Stimulated activated naive CD8-positive, alpha-beta T cell treated with anti-CD3 and anti-CD28 coated beads, Interleukin-15, Interleukin-2, amounts not matched to agents 100 ng/mL and 50 ng/mL, for 24 hours (primary cell): ENCODE data around the gene GP9.
"Not testable (repeated sequence)": the region's sequence is repeated elsewhere in the genome, so short reads cannot be mapped to it uniquely, and the experiment has no call there.

ENCODE experiments used
- H3K27ac Mint-ChIP-seq: one replicate; pipeline ENCODE4 v1.8.0; 2021; ENCODE audit warnings: mild to moderate bottlenecking, mixed read lengths
- H3K27me3 Mint-ChIP-seq: one replicate; pipeline ENCODE4 v1.8.0; 2021; ENCODE audit warnings: mixed read lengths
- H3K36me3 Mint-ChIP-seq: one replicate; pipeline ENCODE4 v1.8.0; 2021; ENCODE audit warnings: low read depth, mixed read lengths
- H3K4me1 Mint-ChIP-seq: one replicate; pipeline ENCODE4 v1.8.0; 2021; ENCODE audit warnings: low read depth, mixed read lengths
- H3K4me3 Mint-ChIP-seq: one replicate; pipeline ENCODE4 v1.8.0; 2021; ENCODE audit warnings: mild to moderate bottlenecking, mixed read lengths
- H3K9me3 Mint-ChIP-seq: one replicate; pipeline ENCODE4 v1.8.0; 2021; ENCODE audit warnings: mixed read lengths

Gene GP9

GRCh38 chr3:129068291-129068886 is 7.8 kb downstream of the GP9 start:
- peak overlapping the region; percentile 65 for H3K4me3 Mint-ChIP-seq
- H3K36me3 Mint-ChIP-seq: no peaks in the 10 kb centered on the region
- no peaks in the 10 kb centered on the region for H3K9me3 Mint-ChIP-seq
- peaks cover 16% of the 10 kb centered on the region for H3K4me1 Mint-ChIP-seq
- H3K27ac Mint-ChIP-seq: no peak overlapping the region
- no peaks in the 10 kb centered on the region for H3K27me3 Mint-ChIP-seq

- H3K36me3 Mint-ChIP-seq, H3K27me3 Mint-ChIP-seq, H3K9me3 Mint-ChIP-seq: not testable (repeated sequence)
- Mint-ChIP-seq H3K4me1 (peaks cover 16% of the 10 kb centered on the region), H3K27ac (peak overlapping the region; percentile 36), H3K4me3 (peak overlapping the region; percentile 41)
These were observed 8.9 kb downstream of the GP9 start for GRCh38 chr3:129069313-129070085.

GRCh38 chr3:129070086-129070885 is 9.7 kb downstream of the GP9 start:
- Mint-ChIP-seq H3K27me3 (no peaks in the 10 kb centered on the region), H3K36me3 (no peaks in the 10 kb centered on the region), H3K4me3 (peak overlapping the region; percentile 28), H3K9me3 (no peaks in the 10 kb centered on the region), H3K4me1 (peaks cover 16% of the 10 kb centered on the region), H3K27ac (no peak overlapping the region)

- Mint-ChIP-seq H3K9me3 (no peaks in the 10 kb centered on the region), H3K27me3 (no peaks in the 10 kb centered on the region), H3K36me3 (no peaks in the 10 kb centered on the region), H3K27ac (no peak overlapping the region), H3K4me1 (peaks cover 6% of the 10 kb centered on the region), H3K4me3 (no peak overlapping the region)
These were observed 16.6 kb downstream of the GP9 start for GRCh38 chr3:129077222-129077621.

- Mint-ChIP-seq H3K4me3 (no peak overlapping the region), H3K27me3 (no peaks in the 10 kb centered on the region), H3K36me3 (no peaks in the 10 kb centered on the region), H3K27ac (no peak overlapping the region), H3K4me1 (peaks cover 6% of the 10 kb centered on the region), H3K9me3 (no peaks in the 10 kb centered on the region)
These were observed 17.9 kb downstream of the GP9 start for GRCh38 chr3:129078510-129078909.

- H3K27me3 Mint-ChIP-seq: no peaks in the 10 kb centered on the region
- no peaks in the 10 kb centered on the region for H3K36me3 Mint-ChIP-seq
- no peak overlapping the region for H3K4me3 Mint-ChIP-seq
- H3K9me3 Mint-ChIP-seq: no peaks in the 10 kb centered on the region
- no peak overlapping the region for H3K27ac Mint-ChIP-seq
- H3K4me1 Mint-ChIP-seq: peaks cover 6% of the 10 kb centered on the region
These were observed 20.9 kb downstream of the GP9 start for GRCh38 chr3:129081503-129081902.

- Mint-ChIP-seq H3K4me3 (no peak overlapping the region), H3K36me3 (no peaks in the 10 kb centered on the region), H3K4me1 (peaks cover 6% of the 10 kb centered on the region), H3K9me3 (no peaks in the 10 kb centered on the region), H3K27me3 (no peaks in the 10 kb centered on the region), H3K27ac (no peak overlapping the region)
These were observed 21.4 kb downstream of the GP9 start for GRCh38 chr3:129082026-129082425.

- Mint-ChIP-seq H3K27ac (no peak overlapping the region), H3K4me3 (no peak overlapping the region)
These were observed 23.9 kb downstream of the GP9 start for GRCh38 chr3:129084501-129084900.

GRCh38 chr3:129085165-129085715 is 24.7 kb downstream of the GP9 start:
- Mint-ChIP-seq H3K9me3 (no peaks in the 10 kb centered on the region), H3K27me3 (no peaks in the 10 kb centered on the region), H3K4me3 (no peak overlapping the region), H3K27ac (no peak overlapping the region), H3K4me1 (peaks cover 6% of the 10 kb centered on the region), H3K36me3 (no peaks in the 10 kb centered on the region)

More at GRCh38 chr3:129084501-129084900, 23.9 kb downstream of the GP9 start:
- Mint-ChIP-seq H3K9me3 (no peaks in the 10 kb centered on the region), H3K27me3 (no peaks in the 10 kb centered on the region), H3K36me3 (no peaks in the 10 kb centered on the region), H3K4me1 (peaks cover 6% of the 10 kb centered on the region)

GRCh38 chr3:129085818-129086217 is 25.2 kb downstream of the GP9 start:
- H3K27ac Mint-ChIP-seq: no peak overlapping the region
- H3K36me3 Mint-ChIP-seq: no peaks in the 10 kb centered on the region
- no peak overlapping the region for H3K4me3 Mint-ChIP-seq
- H3K9me3 Mint-ChIP-seq: no peaks in the 10 kb centered on the region
- H3K4me1 Mint-ChIP-seq: peaks cover 6% of the 10 kb centered on the region
- H3K27me3 Mint-ChIP-seq: no peaks in the 10 kb centered on the region

GRCh38 chr3:129087138-129087702 is 26.6 kb downstream of the GP9 start:
- Mint-ChIP-seq H3K9me3 (no peaks in the 10 kb centered on the region), H3K27ac (no peak overlapping the region)

GRCh38 chr3:129087904-129088303 is 27.3 kb downstream of the GP9 start:
- H3K27me3 Mint-ChIP-seq, H3K36me3 Mint-ChIP-seq, H3K4me1 Mint-ChIP-seq, H3K4me3 Mint-ChIP-seq, H3K9me3 Mint-ChIP-seq, H3K27ac Mint-ChIP-seq: not testable (repeated sequence)

More at GRCh38 chr3:129087138-129087702, 26.6 kb downstream of the GP9 start:
- H3K4me1 Mint-ChIP-seq: no peaks in the 10 kb centered on the region
- H3K27me3 Mint-ChIP-seq: no peaks in the 10 kb centered on the region
- H3K36me3 Mint-ChIP-seq: peaks cover 3% of the 10 kb centered on the region
- H3K4me3 Mint-ChIP-seq: no peak overlapping the region

- not testable (repeated sequence) for H3K27ac Mint-ChIP-seq, H3K27me3 Mint-ChIP-seq, H3K9me3 Mint-ChIP-seq, H3K36me3 Mint-ChIP-seq, H3K4me1 Mint-ChIP-seq, H3K4me3 Mint-ChIP-seq
These were observed 27.7 kb downstream of the GP9 start for GRCh38 chr3:129088312-129088711.

- peaks cover 36% of the 10 kb centered on the region for H3K36me3 Mint-ChIP-seq
- no peaks in the 10 kb centered on the region for H3K27me3 Mint-ChIP-seq
- peaks cover 32% of the 10 kb centered on the region for H3K4me1 Mint-ChIP-seq
- H3K27ac Mint-ChIP-seq: no peak overlapping the region
- no peak overlapping the region for H3K4me3 Mint-ChIP-seq
- no peaks in the 10 kb centered on the region for H3K9me3 Mint-ChIP-seq
These were observed 34.7 kb downstream of the GP9 start for GRCh38 chr3:129095285-129095684.

GRCh38 chr3:129100274-129100673 is 39.7 kb downstream of the GP9 start:
- Mint-ChIP-seq H3K27ac (peak overlapping the region; percentile 50), H3K4me1 (peaks cover 67% of the 10 kb centered on the region), H3K36me3 (peaks cover 48% of the 10 kb centered on the region)

More at GRCh38 chr3:129100274-129100673, 39.7 kb downstream of the GP9 start:
- no peaks in the 10 kb centered on the region for H3K27me3 Mint-ChIP-seq
- no peak overlapping the region for H3K4me3 Mint-ChIP-seq
- H3K9me3 Mint-ChIP-seq: no peaks in the 10 kb centered on the region
